Posterior vena cava (tissue), 2 donors: ENCODE results near the gene SRGN. TPM values are rescaled to one million over a fixed set of nuclear protein-coding genes. Genes with fewer than 3 reads are reported as not detected.
"Not testable (repeated sequence)": the region's sequence is repeated elsewhere in the genome, so short reads cannot be mapped to it uniquely, and the experiment has no call there.

Experiments
- DNase-seq: peaks from one replicate; pipeline ENCODE4 v3.0.0-alpha.2; 2020; ENCODE audit warnings: low spot score
- intact Hi-C, 2 donors: fragments of 100-400 bp; cut with DNase I; formaldehyde crosslinking; loops; one replicate each; pipeline versions ENCODE4 v1.14.1 to v1.14.2; 2022 to 2023
- long read RNA-seq, 2 donors: library from polyadenylated mRNA; unstranded; transcript quantifications; one replicate each; pipeline ENCODE4 v2.0.0, GENCODE V29; 2020 to 2021
- total RNA-seq, 2 donors: library from RNA; stranded (reverse); fragmentation: NEBNext Ultra II Directional; extraction: Animal tissue kit (Norgen Biotek cat#: 25700); gene quantifications; one replicate each; pipeline ENCODE4 v1.2.1, GENCODE V29; 2021
- donor health status: DM: yes; HTN: yes; CAD: no.
- donor health status: DM: yes; HTN: yes; CAD: no.

The SRGN gene, protein sequence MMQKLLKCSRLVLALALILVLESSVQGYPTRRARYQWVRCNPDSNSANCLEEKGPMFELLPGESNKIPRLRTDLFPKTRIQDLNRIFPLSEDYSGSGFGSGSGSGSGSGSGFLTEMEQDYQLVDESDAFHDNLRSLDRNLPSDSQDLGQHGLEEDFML
- total RNA-seq, result 100 to 1,000 TPM; 138 to 144 TPM
- long read RNA-seq, donor 1, transcript SRGN-201 (3 exons, 1,208 nt), result major isoform, 24 of 27 reads
- long read RNA-seq, donor 1, partial matches to known transcripts, result 2 of 27 reads
- long read RNA-seq, donor 1, other reads (novel, unspliced or antisense), result 1 of 27 reads
- long read RNA-seq, donor 2, transcript SRGN-201 (3 exons, 1,208 nt), result major isoform, 60 of 66 reads
- long read RNA-seq, donor 2, partial matches to known transcripts, result 1 of 66 reads
- long read RNA-seq, donor 2, other reads (novel, unspliced or antisense), result 5 of 66 reads

- DNase-seq, result peak; percentile 85
- intact Hi-C loops, result no loop called here
Measured at GRCh38 chr10:69087590-69088470, at the start of gene SRGN. Gene SRGN (plus strand): TSS chr10:69088103. CDS start chr10:69088158, 55 bp downstream.

- intact Hi-C loops, result not testable (repeated sequence)
- peak; percentile 18 for DNase-seq
Measured at GRCh38 chr10:69040904-69041303, 47.0 kb upstream of the SRGN start.

DNA sequence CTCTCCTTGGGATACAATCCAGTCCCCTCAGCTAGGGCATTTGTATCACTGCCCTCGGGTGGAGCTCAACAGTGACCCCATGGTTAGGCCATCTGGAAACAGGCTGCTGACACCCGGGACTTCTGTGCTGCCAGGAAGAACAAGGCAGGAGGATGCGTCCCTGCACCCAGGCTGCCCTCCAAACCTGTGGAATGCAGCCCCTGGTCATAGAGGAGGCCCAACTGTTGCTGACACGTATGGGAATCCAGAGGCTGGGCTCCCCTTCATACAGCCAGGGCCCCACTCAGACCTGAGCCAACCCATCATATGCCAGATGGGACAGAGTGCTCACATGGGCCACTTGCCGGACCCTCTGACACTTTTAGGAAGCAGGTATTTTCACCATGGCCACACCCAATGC is 45.5 kb upstream of the SRGN start:
- peak; percentile 50 for DNase-seq
- intact Hi-C loops, result no loop called here

- intact Hi-C loops, result no loop called here
- peak; percentile 2 for DNase-seq
Measured at GRCh38 chr10:69042838-69043237, 45.1 kb upstream of the SRGN start.

DNA sequence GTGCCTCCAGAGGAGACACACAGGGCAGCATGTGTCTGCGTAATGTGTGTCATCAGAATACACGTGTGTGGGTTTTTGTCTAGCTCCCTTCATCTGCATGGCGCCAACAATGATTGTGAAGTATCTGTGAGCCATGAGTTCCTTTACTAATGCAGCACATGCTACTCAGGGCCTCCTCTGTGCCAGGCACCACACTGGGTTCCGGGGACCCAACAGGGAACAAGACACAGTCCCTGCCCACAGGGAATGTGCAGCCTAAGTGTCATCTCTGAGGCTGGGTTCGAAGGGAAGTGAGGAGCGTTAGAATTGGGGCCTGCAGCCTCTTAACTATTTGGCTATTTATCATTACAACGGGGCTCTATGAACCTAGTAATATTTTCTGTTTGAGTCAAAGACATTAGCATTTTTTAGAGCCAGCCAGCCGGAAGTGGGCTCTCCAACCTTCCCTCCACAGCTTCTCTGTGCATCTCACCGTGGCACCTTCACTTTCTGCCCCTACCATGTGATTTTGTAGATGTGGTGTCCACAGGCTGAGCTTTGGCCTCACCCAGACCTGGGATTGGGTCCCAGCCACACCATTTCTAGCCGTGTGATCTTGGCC is 43.9 kb upstream of the SRGN start:
- DNase-seq, result peak; percentile 24
- intact Hi-C loops, result no loop called here

DNA sequence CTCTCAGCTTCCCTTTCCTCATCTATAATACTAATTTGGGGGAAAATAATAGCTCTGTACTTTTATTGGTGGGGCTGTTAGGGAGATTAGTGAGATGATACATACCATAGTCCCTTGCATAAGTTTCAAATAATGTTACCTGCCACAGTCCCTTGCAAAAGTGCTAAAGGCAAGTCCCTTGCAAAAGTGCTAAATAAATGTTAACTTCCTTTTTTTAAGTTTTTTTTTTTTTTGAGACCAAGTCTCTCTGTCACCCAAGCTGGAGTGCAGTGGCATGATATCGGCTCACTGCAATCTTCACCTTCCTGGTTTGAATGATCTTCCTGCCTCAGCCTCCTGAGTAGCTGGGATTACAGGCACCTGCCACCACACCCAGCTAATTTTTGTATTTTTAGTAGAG is 43.4 kb upstream of the SRGN start:
- no peak for DNase-seq
- intact Hi-C loops, result no loop called here

GRCh38 chr10:69045441-69046300 is 42.2 kb upstream of the SRGN start:
- DNase-seq, result peak; percentile 74
- intact Hi-C loops, result no loop called here

GRCh38 chr10:69047111-69047832 is 40.6 kb upstream of the SRGN start:
- DNase-seq, result peak; percentile 52
- intact Hi-C loops, result no loop called here

DNA sequence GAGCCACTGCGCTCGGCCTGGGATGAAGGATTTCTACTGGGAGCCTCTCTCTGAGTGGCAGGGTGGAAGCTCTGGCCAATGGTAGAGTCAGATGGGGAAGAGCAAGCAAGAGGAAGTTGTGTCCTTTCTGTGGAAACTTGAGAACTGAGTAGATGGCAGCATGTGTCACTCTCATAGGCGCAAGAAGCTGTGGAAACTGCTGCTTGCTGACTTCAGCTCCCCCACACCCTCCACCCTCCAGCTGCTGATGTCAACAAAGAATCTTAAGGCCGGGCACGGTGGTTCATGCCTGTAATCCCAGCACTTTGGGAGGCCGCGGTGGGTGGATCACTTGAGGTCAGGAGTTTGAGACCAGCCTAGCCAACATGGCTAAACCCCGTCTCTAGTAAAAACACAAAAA is 39.8 kb upstream of the SRGN start:
- intact Hi-C loops, result no loop called here
- peak; percentile 87 for DNase-seq

DNA sequence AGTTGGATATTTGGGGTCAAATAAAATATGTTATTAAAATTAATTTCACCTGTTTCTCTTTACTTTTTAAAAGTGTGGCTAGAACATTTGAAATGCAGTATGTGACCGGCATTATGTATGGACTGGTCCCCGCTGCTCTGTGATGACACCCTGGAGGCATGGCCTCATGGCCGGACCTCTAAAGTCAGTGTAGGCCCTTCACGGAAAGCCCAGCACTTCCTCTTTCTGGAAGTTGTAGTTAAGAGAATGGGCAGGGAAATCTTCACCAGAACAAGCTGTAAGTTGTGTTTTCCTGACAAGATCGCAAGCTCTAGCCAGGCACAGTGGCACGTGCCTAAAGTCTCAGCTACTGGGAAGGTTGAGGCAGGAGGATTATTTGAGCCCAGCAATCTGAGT is 38.3 kb upstream of the SRGN start:
- intact Hi-C loops, result no loop called here
- peak; percentile 84 for DNase-seq

DNA sequence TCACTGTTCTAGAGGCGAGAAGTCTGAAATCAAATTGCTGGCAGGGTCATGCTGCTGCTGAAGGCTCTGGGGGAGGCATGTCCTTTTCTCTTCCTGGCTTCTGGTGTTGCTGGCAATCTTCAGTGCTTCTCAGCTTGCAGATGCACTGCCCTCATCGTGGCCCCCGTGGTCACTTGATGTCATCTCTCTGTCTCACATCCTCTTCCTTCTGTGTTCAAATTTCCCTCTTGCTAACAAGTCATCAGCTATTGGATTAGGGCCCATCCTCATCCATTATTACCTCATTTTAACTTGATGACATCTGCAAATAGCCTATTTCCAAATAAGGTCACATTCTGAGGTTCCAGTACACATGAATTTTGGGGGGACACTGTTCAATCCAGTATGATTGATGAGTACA is 36.6 kb upstream of the SRGN start:
- intact Hi-C loops, result no loop called here
- DNase-seq, result peak; percentile 87

- intact Hi-C loops, result no loop called here
Measured at GRCh38 chr10:69051710-69052487, 36.0 kb upstream of the SRGN start.

DNA sequence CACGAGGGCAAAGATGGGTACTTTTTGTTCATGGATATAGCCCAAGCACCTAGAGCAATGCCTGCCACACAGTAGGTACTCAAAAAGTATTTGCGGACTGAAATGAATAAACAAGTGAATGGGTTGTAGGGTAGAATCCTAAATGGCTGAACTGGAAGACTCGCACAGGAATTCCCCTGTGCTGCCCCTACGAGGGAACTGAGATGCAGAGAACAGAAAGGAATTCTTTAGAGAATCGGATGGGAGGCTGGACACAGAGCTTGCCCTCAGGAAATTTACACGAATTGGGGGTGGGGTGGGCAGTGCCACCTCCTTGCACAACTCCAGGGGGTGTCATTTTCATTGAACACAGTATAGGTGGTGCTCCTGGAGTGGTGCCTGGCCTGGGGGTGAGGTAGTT is 35.2 kb upstream of the SRGN start:
- no peak for DNase-seq
- intact Hi-C loops, result no loop called here

More at GRCh38 chr10:69051710-69052487, 36.0 kb upstream of the SRGN start:
- DNase-seq, result peak; percentile 69

- intact Hi-C loops, result no loop called here
- DNase-seq, result no peak
Measured at GRCh38 chr10:69055241-69055640, 32.7 kb upstream of the SRGN start.

DNA sequence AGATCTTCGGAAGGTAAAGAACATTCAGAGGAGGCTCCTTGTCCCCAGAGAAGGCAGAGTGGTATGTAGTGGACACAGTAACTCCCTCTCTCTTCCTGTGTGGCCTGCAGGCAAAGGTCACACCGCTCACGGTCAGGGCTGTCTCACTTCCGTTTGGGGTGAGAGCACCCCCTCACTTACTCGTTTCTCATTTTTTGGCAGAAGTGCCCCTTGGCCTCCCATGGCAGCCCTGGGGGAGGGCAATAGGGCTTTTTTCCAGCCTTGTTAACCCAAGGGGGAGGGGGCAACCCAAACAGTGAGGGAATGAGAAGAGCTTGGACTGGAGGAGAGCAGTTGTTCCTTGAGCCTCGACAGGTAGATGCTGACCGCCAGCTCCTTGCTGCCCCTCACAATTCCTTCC is 31.8 kb upstream of the SRGN start:
- intact Hi-C loops, result no loop called here
- peak; percentile 86 for DNase-seq

DNA sequence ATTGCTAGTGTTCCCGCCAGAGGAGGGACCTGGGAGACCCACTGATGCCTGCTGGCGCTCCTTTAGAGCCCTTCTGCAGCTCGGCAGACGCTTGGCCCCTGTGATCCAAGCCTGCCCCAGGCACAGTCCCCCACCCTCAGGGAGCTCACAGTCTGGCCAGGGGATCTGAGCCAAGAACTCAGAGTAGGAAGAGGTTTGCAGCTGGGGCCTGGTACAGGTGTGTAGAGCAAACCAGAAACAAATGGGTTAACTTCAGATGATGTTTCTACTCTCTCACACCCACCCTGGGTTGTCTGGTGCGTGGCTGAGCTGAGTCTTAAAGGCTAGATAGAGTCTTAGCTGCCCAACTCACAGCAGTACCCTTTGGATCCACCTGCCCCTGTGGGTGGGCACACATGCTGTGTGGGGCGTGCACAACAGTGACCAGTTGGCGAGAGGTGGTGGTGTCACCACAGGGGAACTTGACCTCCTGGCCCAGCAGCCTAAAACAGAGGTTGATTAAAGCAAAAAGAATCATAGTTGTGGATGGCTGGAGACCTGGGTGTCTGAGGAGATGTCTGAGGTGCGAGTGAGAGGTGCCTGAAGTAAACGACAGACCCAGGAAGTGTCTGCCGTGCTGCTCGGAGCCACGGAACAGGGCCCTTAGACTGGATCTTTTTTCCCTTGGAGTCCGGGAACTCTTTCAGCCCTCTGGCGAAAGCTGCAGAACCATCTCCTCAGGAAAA is 31.2 kb upstream of the SRGN start:
- intact Hi-C loops, result no loop called here
- peak; percentile 54 for DNase-seq
